ENCODE results near the gene SLC12A4.
"Not testable (repeated sequence)": the region's sequence is repeated elsewhere in the genome, so short reads cannot be mapped to it uniquely, and the experiment has no call there.

Gene SLC12A4

DNA sequence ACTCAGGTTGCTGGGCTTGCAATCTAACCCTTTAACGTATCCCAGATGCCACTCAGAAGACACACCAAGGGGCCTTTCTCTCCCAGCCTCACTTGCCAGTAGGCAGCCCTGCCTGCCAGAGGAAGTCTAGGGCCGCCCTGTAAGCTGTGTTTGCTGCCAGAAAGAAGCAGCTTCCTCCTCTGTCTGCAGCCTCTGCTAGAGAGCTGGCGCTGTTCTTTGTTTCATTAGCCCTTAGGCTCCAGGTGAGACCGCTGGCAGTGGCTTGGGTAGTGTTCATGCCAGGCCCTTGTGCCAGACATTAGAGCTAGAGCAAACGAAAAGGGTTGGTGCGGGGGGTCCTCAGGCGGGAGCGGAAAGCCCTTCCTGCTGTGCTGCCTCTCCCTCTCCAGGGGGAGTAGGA is 45.7 kb downstream of the SLC12A4 start:
- TF ChIP-seq, protein P1, sequence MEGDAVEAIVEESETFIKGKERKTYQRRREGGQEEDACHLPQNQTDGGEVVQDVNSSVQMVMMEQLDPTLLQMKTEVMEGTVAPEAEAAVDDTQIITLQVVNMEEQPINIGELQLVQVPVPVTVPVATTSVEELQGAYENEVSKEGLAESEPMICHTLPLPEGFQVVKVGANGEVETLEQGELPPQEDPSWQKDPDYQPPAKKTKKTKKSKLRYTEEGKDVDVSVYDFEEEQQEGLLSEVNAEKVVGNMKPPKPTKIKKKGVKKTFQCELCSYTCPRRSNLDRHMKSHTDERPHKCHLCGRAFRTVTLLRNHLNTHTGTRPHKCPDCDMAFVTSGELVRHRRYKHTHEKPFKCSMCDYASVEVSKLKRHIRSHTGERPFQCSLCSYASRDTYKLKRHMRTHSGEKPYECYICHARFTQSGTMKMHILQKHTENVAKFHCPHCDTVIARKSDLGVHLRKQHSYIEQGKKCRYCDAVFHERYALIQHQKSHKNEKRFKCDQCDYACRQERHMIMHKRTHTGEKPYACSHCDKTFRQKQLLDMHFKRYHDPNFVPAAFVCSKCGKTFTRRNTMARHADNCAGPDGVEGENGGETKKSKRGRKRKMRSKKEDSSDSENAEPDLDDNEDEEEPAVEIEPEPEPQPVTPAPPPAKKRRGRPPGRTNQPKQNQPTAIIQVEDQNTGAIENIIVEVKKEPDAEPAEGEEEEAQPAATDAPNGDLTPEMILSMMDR (IDR thresholded peaks at IDR 0.05; ENCODE audit: low read depth, low read length): no peak
- no peak overlapping the region for H3K4me3 ChIP-seq (ENCODE audit: low read depth, low read length)

DNA sequence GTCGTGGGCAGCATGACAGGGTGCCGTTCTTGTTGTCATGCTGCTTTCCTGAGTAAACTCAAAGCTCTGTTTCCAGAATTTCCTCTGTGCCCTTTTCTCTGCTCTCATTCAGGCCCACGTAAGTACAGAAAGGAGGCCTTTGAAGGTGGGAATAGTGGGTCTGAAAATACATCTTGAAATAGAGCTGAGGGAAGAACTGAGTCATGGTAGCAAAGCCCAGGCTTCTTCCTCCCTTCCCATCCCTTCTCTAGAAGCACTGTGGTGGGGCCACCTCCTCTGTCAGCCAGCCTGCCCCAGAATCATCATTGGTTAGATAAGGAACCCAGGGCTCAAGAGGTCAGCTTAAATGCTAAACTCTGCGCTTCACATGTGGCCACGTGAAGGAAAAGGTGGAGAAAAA is 46.2 kb downstream of the SLC12A4 start:
- H3K4me3 ChIP-seq (ENCODE audit: low read depth, low read length): no peak overlapping the region
- TF ChIP-seq, protein P1 (IDR thresholded peaks at IDR 0.05; ENCODE audit: low read depth, low read length): no peak

DNA sequence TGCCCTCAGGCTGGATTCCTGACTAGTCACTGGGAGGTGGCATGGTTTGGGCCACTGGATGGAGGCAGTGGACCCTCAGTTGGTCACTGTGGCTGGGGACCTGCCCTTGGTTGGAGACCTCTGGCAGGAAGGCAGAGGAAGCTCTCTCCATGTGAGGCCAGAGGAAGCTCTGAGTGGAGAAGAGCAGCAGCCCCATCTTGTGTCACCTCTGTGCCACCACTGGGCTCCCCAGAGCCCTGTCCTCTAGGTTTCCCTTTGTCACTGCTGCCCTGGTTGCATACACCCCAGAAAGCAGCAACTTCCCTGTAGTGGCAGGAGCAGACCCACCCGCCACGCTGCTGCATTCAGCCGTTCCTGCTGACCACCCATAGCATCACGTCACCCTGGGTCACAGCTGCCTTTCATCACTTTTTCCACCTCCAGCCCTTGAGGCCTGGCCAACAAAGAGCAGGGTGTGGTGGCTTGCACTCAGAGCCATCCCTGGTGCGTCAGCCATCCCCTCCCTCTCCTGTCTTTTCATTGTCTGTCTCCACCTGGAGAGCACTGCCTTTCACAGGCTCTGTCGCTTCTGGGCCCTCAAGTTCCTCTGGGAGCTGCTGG is 48.7 kb downstream of the SLC12A4 start:
- H3K4me3 ChIP-seq (ENCODE audit: low read depth, low read length): no peak overlapping the region
- TF ChIP-seq, protein P1 (IDR thresholded peaks at IDR 0.05; ENCODE audit: low read depth, low read length): no peak

DNA sequence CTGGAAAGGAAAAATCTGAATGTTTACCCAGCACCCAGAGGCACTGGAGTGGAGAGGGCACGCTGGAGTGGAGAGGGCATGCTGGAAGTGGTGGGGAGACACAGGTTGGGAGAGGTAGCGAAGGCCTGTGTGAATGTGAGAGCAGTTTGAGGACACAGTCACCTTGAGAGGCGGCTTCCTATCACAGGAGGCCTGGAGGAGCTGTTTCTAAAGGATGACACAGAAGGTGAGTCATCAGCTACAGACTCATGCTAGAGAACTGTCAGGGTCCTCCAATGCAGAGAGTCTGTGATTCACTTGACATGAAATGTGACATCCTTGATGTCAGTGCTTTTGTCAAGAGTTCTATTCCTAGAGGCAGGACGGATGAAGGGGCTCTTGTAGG is 50.6 kb downstream of the SLC12A4 start:
- TF ChIP-seq, protein P1 (IDR thresholded peaks at IDR 0.05; ENCODE audit: low read depth, low read length): no peak
- H3K4me3 ChIP-seq (ENCODE audit: low read depth, low read length): no peak overlapping the region

DNA sequence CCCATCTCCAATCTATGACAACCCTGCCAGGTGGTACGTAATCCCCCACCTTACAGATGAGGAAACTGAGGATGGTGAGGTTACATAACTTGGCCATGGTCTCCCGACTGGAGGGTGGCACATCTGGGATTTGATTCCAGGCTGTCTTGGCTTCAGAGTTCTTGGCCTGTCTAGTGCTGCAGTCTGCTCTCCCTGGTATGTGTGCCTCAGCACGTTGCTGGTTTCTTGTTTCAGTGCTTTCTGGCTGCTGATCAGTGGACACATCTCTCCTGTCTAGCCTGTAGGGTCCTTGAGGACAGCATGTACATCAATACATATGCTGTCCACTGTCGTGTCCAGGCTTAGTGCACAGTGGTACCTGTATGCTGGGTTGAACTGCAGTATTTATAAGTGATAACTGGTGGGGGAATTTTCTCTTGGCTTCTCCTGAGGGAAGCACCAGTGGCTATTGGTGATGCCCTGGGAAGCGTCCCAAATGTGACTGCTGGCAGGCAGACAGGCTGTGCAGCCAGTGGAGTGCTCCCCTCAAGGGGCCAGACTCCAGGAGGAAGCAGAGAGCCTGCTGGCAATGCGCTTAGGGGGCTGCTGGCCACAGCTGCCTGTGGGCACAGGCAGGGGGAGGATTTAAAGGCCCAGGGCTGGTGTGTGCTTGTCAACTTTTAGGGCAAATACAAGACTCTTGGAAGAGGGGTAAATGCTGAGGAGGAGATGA is 51.1 kb downstream of the SLC12A4 start:
- H3K4me3 ChIP-seq (ENCODE audit: low read depth, low read length): no peak overlapping the region
- TF ChIP-seq, protein P1 (IDR thresholded peaks at IDR 0.05; ENCODE audit: low read depth, low read length): no peak

DNA sequence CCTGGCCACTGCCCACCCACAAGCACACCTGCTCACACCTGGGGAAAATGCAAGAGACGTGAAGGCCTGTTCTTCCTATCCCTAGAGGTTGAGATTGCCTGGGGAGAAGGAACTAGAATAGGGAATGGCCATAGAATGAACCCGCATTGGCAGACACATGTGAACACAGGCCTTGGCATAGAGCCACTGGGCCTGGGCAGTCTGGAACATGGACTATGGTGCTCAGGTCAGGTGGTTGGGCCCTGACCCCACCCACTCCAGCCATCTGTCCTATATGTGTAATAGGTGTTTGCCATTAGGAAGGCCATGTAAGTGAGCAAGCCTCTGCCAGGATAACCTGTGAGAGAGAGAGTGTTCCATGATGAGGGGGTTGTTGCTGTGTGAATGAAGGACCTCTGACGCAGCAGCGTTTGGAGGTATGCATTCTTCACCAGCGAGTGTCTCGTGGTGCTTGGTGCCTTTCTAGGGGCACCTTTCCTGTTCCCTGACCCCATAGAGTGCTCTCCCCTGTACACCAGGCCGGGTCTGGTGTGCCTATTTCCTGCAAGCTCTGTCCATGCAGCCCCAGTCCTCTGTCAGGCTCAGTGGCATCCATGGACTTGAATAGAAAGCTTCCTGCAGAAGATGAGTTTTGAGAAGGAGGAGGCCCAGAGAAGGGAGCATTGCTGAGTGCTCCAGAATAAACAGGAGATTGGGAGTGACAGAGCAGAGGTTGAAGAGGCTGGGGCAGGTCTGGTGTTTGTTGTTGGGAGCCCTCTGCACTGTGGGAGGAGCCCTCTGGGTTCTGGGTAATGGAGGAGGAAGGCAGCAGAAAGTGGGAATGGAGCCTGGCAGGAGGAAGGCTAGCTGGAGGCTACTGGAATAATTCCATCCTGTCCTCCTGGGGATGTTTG is 52.4 kb downstream of the SLC12A4 start:
- TF ChIP-seq, protein P1 (IDR thresholded peaks at IDR 0.05; ENCODE audit: low read depth, low read length): no peak
- H3K4me3 ChIP-seq (ENCODE audit: low read depth, low read length): no peak overlapping the region

DNA sequence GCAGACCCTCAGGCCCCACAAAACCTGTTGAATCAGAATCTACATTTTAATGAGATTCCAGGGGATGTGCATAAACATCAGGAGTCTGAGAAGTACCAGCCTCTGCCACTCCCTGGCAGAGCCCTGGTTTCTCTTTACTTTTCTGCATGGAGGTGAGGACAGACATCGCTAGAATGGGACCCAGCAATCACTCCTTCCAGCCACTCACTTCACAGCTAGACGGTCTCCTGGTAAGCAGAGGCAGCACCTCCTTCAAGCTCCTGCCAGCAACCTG is 53.0 kb downstream of the SLC12A4 start:
- not testable (repeated sequence) for H3K4me3 ChIP-seq (ENCODE audit: low read depth, low read length)

Measured in WI38 (cell line).